Peyer's patch (tissue), 4 donors: ENCODE measurements around the gene VAV1.

Experiments
- CTCF ChIP-seq, 6 experiments: fragments of 450-650 bp in 4 of 6; fragments of 200-600 bp in 2 of 6; sonication (generic) in 1 of 6; IDR thresholded peaks; one replicate each; pipeline ENCODE4 v1.5.1; 2017 to 2019; ENCODE audit warnings: antibody characterized with exemption in 6 of 6, mild to moderate bottlenecking in 3 of 6, moderate library complexity in 1 of 6
- POLR2A ChIP-seq, 2 donors: fragments of 450-650 bp; IDR thresholded peaks; one replicate each; pipeline ENCODE4 v1.5.1; 2017; ENCODE audit warnings: antibody characterized with exemption in 2 of 2, mild to moderate bottlenecking in 2 of 2, moderate library complexity in 2 of 2

GRCh38 chr19:6825076-6825774 lies 52.7 kb downstream of the VAV1 start:
- TF ChIP-seq CTCF (IDR thresholded peaks at IDR 0.05) (no peak), POLR2A (IDR thresholded peaks at IDR 0.05) (no peak)
